ENCODE measurements around the gene XPNPEP1.

The XPNPEP1 gene

DNA sequence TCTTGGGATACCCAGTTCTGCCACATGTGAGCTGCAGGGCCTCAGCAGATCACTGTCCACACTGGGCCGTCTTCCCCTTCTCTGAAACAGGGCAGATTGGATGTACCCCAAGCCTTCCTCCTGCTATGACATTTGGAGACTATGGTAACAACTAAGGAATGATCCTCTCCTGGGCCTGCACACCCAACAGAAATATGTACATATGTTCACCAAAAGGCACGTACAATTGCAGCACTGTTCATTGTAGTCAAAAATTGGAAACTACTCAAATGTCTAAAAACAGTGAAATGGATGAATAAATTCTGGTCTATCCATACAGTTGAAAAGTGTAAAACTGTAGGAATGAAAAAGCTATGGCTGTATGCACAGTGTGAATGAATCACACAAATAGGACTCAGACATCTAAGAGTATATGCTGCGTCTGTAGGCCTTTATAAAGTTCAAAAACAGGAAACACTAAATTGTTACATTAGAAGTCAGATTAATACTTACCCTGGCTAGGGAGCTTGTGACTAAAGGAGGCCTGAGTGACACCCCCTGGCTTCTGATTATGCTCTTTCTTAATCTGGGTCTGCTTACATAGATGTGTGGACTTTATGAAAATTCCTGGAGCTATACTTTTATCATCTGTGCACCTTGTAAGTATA lies 16.1 kb upstream of the XPNPEP1 start:
- Histone ChIP-seq H3K36me3 (ENCODE audit: insufficient read depth, insufficient read length, low read length) (no peaks in the 10 kb centered on the region), H3K27me3 (ENCODE audit: insufficient read depth, insufficient read length) (no peaks in the 10 kb centered on the region), H3K4me1 (ENCODE audit: insufficient read depth, insufficient read length) (no peaks in the 10 kb centered on the region), H3K9ac (ENCODE audit: insufficient read length, low read depth) (no peak overlapping the region), H3K9me3 (ENCODE audit: insufficient read depth, low read length) (no peaks in the 10 kb centered on the region), H3K4me3 (ENCODE audit: insufficient read length, low read depth) (no peak overlapping the region)
- TF ChIP-seq ZNF274 (IDR thresholded peaks at IDR 0.05; ENCODE audit: low read depth, low read length) = no peak
- TF ChIP-seq SUZ12 (IDR thresholded peaks at IDR 0.05; ENCODE audit: extremely low read depth, insufficient read depth, insufficient read length) = no peak
- TF ChIP-seq YY1 (IDR thresholded peaks at IDR 0.05; ENCODE audit: insufficient read depth, insufficient read length) = no peak
- DNase-seq (ENCODE audit: low read depth, low spot score) = no peak

DNA sequence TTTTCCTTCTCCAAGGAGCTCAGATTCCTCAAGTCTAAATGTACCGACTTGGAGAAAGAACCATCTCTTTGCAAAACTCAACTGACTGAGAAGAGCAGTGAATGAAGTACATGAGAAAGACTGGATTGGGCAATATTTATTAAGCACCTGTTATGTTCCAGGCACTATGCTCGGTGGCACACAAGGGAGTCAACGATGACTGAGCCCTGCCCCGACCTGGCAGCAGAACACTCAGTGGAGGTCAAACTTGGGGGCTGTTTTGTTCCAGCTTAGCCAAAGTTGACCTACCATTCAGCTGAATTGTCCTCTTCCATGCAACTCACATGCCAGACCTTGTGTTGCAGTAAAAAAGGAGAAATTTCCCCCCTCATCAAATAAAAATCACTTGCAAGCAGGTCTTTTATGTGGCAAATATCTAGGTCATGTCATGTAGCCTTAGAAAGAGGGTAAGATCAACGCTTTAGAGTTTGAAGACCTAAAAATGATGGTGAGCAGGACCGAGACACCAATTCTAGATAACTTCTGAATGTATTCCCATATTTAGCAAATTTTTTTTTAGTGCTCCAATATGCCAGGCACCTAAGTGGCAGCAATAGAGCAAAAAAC lies 14.3 kb upstream of the XPNPEP1 start:
- Histone ChIP-seq H3K4me1 (ENCODE audit: insufficient read depth, insufficient read length) (no peaks in the 10 kb centered on the region), H3K27me3 (ENCODE audit: insufficient read depth, insufficient read length) (no peaks in the 10 kb centered on the region), H3K36me3 (ENCODE audit: insufficient read depth, insufficient read length, low read length) (no peaks in the 10 kb centered on the region), H3K9me3 (ENCODE audit: insufficient read depth, low read length) (no peaks in the 10 kb centered on the region), H3K4me3 (ENCODE audit: insufficient read length, low read depth) (no peak overlapping the region), H3K9ac (ENCODE audit: insufficient read length, low read depth) (no peak overlapping the region)
- TF ChIP-seq ZNF274 (IDR thresholded peaks at IDR 0.05; ENCODE audit: low read depth, low read length) (no peak), SUZ12 (IDR thresholded peaks at IDR 0.05; ENCODE audit: extremely low read depth, insufficient read depth, insufficient read length) (no peak), YY1 (IDR thresholded peaks at IDR 0.05; ENCODE audit: insufficient read depth, insufficient read length) (no peak)
- DNase-seq (ENCODE audit: low read depth, low spot score) = no peak

DNA sequence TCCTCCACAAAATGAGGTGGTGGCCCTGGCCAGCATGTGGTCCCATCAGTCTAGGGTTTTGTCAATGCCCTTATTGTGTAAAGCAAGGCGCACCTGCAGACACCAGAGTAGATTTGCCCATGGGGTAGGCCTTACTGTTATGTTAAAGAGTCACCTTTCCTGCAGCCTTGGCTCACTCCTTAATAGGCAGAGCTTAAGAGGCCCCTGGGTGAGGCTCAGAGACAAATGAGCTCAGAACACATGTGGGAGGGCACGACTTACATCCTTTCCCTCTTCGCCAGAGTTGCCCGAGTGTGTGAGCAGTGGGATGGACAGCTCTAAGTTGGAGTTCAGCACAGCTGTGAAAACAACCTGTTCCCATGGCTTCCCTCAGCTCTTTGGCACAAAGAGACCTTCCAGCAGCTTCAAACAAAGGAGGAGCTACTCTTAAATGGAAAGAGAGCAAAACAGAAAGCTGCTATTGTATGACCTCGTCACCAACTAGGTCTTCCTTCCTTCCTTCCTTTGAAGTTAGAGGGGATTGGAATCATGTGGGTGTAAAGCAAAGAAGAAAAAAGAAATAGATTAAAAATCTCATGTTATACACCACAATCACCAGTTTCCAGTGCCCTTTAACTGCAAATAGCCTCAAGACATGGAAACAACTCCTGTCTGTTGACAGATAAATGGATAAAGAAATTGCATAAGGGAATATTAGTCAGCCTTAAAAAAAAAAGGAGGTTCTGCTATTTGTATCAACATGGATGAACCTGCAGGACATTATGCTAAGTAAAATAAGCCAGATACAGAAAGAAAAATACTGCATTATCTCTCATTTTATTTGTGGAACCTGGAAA lies 11.9 kb upstream of the XPNPEP1 start:
- DNase-seq (ENCODE audit: low read depth, low spot score) = no peak
- no peak for TF ChIP-seq YY1 (IDR thresholded peaks at IDR 0.05; ENCODE audit: insufficient read depth, insufficient read length)
- no peak for TF ChIP-seq ZNF274 (IDR thresholded peaks at IDR 0.05; ENCODE audit: low read depth, low read length)
- TF ChIP-seq SUZ12 (IDR thresholded peaks at IDR 0.05; ENCODE audit: extremely low read depth, insufficient read depth, insufficient read length) = no peak
- no peaks in the 10 kb centered on the region for H3K9me3 ChIP-seq (ENCODE audit: insufficient read depth, low read length)
- no peak overlapping the region for H3K4me3 ChIP-seq (ENCODE audit: insufficient read length, low read depth)
- H3K4me1 ChIP-seq (ENCODE audit: insufficient read depth, insufficient read length) = no peaks in the 10 kb centered on the region
- H3K27me3 ChIP-seq (ENCODE audit: insufficient read depth, insufficient read length) = no peaks in the 10 kb centered on the region
- no peaks in the 10 kb centered on the region for H3K36me3 ChIP-seq (ENCODE audit: insufficient read depth, insufficient read length, low read length)
- no peak overlapping the region for H3K9ac ChIP-seq (ENCODE audit: insufficient read length, low read depth)

DNA sequence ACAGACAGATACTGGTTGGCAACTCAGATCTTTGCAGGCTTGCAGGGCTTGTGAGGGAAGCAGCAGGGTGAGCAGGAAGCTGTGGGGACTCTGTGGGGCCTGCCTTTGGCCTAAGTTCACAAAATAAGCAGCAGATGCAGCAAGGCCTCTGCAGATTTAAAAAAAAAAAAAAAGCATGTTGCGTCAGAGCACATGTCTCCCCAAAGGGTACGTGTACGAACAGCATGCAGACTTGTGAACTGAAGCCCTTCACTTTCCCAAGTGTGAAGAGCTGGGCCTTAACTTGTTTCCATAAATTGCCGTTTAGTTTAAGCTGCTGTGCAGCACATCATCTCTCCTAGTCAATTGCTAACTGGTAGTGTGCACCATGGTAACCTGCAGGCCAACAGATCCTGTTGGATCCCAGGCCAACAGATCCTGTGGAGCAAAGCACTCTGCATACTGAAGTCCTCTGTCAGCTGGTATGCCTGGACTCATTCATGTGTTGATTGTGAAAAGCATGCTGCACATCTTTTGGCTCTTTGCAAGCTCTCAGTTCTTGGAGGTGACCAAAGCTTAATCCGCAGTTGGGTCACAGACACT lies 10.8 kb upstream of the XPNPEP1 start:
- no peaks in the 10 kb centered on the region for H3K4me1 ChIP-seq (ENCODE audit: insufficient read depth, insufficient read length)
- TF ChIP-seq YY1 (IDR thresholded peaks at IDR 0.05; ENCODE audit: insufficient read depth, insufficient read length) = no peak
- no peak for TF ChIP-seq ZNF274 (IDR thresholded peaks at IDR 0.05; ENCODE audit: low read depth, low read length)
- no peak for TF ChIP-seq SUZ12 (IDR thresholded peaks at IDR 0.05; ENCODE audit: extremely low read depth, insufficient read depth, insufficient read length)
- H3K36me3 ChIP-seq (ENCODE audit: insufficient read depth, insufficient read length, low read length) = no peaks in the 10 kb centered on the region
- H3K4me3 ChIP-seq (ENCODE audit: insufficient read length, low read depth) = no peak overlapping the region
- peak; percentile 70 for DNase-seq (ENCODE audit: low read depth, low spot score)
- no peak overlapping the region for H3K9ac ChIP-seq (ENCODE audit: insufficient read length, low read depth)
- H3K27me3 ChIP-seq (ENCODE audit: insufficient read depth, insufficient read length) = no peaks in the 10 kb centered on the region
- no peaks in the 10 kb centered on the region for H3K9me3 ChIP-seq (ENCODE audit: insufficient read depth, low read length)

DNA sequence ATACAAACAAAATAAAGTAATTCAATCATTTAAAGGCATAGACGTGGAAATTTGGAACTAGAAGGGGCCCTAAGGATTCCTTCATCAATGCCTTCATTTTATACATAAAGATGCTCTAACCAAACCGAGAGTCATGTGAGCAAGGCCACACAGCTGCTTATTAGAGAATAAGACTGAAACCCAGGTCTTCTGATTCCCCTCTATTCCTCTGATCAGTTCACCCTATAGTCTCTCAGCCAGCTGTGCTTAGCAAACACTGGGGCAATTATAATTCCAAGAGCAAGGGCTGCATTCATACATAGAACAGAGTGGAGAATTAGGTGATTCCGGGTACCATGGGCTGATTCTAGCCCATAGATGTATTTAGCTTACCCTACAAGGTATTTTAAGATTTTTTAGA lies 9.7 kb upstream of the XPNPEP1 start:
- Histone ChIP-seq H3K36me3 (ENCODE audit: insufficient read depth, insufficient read length, low read length) (no peaks in the 10 kb centered on the region), H3K27me3 (ENCODE audit: insufficient read depth, insufficient read length) (no peaks in the 10 kb centered on the region), H3K9ac (ENCODE audit: insufficient read length, low read depth) (no peak overlapping the region), H3K9me3 (ENCODE audit: insufficient read depth, low read length) (no peaks in the 10 kb centered on the region), H3K4me3 (ENCODE audit: insufficient read length, low read depth) (no peak overlapping the region), H3K4me1 (ENCODE audit: insufficient read depth, insufficient read length) (no peaks in the 10 kb centered on the region)
- no peak for DNase-seq (ENCODE audit: low read depth, low spot score)
- TF ChIP-seq YY1 (IDR thresholded peaks at IDR 0.05; ENCODE audit: insufficient read depth, insufficient read length) (no peak), ZNF274 (IDR thresholded peaks at IDR 0.05; ENCODE audit: low read depth, low read length) (no peak), SUZ12 (IDR thresholded peaks at IDR 0.05; ENCODE audit: extremely low read depth, insufficient read depth, insufficient read length) (no peak)

DNA sequence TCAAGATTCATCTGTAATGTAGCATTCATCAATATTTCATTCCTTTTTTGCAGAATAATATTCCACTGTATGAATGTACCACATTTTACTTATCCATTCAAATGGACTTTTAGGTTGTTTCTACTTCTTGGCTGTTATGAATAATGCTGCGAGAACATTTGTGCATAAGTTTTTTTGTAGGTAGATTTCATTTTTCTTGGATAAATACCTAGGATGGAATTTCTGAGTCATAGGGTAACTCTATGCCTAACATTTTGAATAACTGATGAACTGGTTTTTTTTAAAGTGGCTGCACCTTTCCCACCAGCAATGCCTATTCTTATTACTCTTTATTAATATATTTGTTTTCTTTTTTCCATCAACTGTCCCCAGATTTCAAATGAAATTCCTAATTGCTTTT lies 9.1 kb upstream of the XPNPEP1 start:
- Histone ChIP-seq H3K9me3 (ENCODE audit: insufficient read depth, low read length) (no peaks in the 10 kb centered on the region), H3K4me3 (ENCODE audit: insufficient read length, low read depth) (no peak overlapping the region), H3K9ac (ENCODE audit: insufficient read length, low read depth) (no peak overlapping the region), H3K4me1 (ENCODE audit: insufficient read depth, insufficient read length) (no peaks in the 10 kb centered on the region), H3K36me3 (ENCODE audit: insufficient read depth, insufficient read length, low read length) (no peaks in the 10 kb centered on the region), H3K27me3 (ENCODE audit: insufficient read depth, insufficient read length) (no peaks in the 10 kb centered on the region)
- DNase-seq (ENCODE audit: low read depth, low spot score) = no peak
- TF ChIP-seq YY1 (IDR thresholded peaks at IDR 0.05; ENCODE audit: insufficient read depth, insufficient read length) = no peak
- no peak for TF ChIP-seq SUZ12 (IDR thresholded peaks at IDR 0.05; ENCODE audit: extremely low read depth, insufficient read depth, insufficient read length)
- no peak for TF ChIP-seq ZNF274 (IDR thresholded peaks at IDR 0.05; ENCODE audit: low read depth, low read length)

DNA sequence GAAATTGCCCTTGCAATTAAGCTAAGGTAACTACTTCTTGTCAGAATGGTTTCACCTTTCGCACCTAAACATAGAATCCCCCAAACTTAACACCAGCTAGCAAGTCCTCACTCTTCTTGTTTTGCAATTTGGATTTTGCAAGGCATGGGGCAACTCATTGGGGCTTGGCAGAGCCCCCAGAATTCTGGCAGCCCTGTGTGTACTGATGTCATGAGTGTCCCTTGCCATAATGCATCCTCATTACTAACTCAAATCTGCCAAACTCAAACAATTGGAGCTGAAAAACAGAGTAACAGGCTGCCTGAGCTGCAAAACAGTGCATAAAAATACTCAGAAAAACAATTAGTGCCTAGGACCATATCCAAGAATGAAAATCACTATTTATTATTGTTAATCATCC lies 7.9 kb upstream of the XPNPEP1 start:
- Histone ChIP-seq H3K36me3 (ENCODE audit: insufficient read depth, insufficient read length, low read length) (no peaks in the 10 kb centered on the region), H3K27me3 (ENCODE audit: insufficient read depth, insufficient read length) (no peaks in the 10 kb centered on the region), H3K4me3 (ENCODE audit: insufficient read length, low read depth) (no peak overlapping the region), H3K4me1 (ENCODE audit: insufficient read depth, insufficient read length) (no peaks in the 10 kb centered on the region), H3K9me3 (ENCODE audit: insufficient read depth, low read length) (no peaks in the 10 kb centered on the region), H3K9ac (ENCODE audit: insufficient read length, low read depth) (no peak overlapping the region)
- TF ChIP-seq SUZ12 (IDR thresholded peaks at IDR 0.05; ENCODE audit: extremely low read depth, insufficient read depth, insufficient read length) (no peak), ZNF274 (IDR thresholded peaks at IDR 0.05; ENCODE audit: low read depth, low read length) (no peak), YY1 (IDR thresholded peaks at IDR 0.05; ENCODE audit: insufficient read depth, insufficient read length) (no peak)
- DNase-seq (ENCODE audit: low read depth, low spot score) = no peak
